ENCODE results near the gene PHYKPL. TPM values are rescaled to one million over a fixed set of nuclear protein-coding genes. Genes with fewer than 3 reads are reported as not detected.

Gene PHYKPL
- total and polyA plus RNA-seq, 2 donors (not counting 1 experiment from before 2014, with no cell fraction given): 263 to 313 TPM

- no peaks in the 10 kb centered on the region for H3K79me2 ChIP-seq (ENCODE audit: control insufficient read depth, insufficient read depth, low read length)
- intact Hi-C loops (cut with micrococcal nuclease): no loop called here
- no peak overlapping the region for H3K27ac ChIP-seq (ENCODE audit: low read length in 2 of 2)
- Mint-ChIP-seq H3K9me3 (ENCODE audit: insufficient read depth) (peaks cover 4% of the 10 kb centered on the region), H3K27me3 (no peaks in the 10 kb centered on the region), H3K4me1 (no peaks in the 10 kb centered on the region), H3K4me3 (no peak overlapping the region), H3K27ac (no peak overlapping the region)
- H3K4me2 ChIP-seq (replicated peaks; ENCODE audit: low read depth, low read length, poor library complexity, severe bottlenecking): no peak overlapping the region
- WGBS (ENCODE audit: insufficient coverage): 92% methylated on average over 4 of the region's 4 CpGs
- CTCF ChIA-PET: no interaction called here
- H3K9ac ChIP-seq (ENCODE audit: low read length): no peak overlapping the region
- DNase-seq (no peak), ATAC-seq (ENCODE audit: low read depth) (no peak)
- TF ChIP-seq EZH2 (IDR thresholded peaks at IDR 0.05; ENCODE audit: borderline replicate concordance, insufficient read depth, low read depth, low read length, poor library complexity, severe bottlenecking): no peak
- TF ChIP-seq, protein P1, sequence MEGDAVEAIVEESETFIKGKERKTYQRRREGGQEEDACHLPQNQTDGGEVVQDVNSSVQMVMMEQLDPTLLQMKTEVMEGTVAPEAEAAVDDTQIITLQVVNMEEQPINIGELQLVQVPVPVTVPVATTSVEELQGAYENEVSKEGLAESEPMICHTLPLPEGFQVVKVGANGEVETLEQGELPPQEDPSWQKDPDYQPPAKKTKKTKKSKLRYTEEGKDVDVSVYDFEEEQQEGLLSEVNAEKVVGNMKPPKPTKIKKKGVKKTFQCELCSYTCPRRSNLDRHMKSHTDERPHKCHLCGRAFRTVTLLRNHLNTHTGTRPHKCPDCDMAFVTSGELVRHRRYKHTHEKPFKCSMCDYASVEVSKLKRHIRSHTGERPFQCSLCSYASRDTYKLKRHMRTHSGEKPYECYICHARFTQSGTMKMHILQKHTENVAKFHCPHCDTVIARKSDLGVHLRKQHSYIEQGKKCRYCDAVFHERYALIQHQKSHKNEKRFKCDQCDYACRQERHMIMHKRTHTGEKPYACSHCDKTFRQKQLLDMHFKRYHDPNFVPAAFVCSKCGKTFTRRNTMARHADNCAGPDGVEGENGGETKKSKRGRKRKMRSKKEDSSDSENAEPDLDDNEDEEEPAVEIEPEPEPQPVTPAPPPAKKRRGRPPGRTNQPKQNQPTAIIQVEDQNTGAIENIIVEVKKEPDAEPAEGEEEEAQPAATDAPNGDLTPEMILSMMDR (IDR thresholded peaks at IDR 0.05): no peak
- H3K4me3 ChIP-seq (ENCODE audit: control extremely low read depth in 1 of 5, extremely low read depth in 1 of 5, insufficient read depth in 1 of 5, low read depth in 2 of 5, low read length in 4 of 5): no peak overlapping the region
- H3K36me3 ChIP-seq (replicated peaks in 1 of 2; ENCODE audit: control extremely low read depth in 1 of 2, control insufficient read depth in 1 of 2, extremely low read depth in 1 of 2, insufficient read depth in 2 of 2, low read length in 1 of 2): no peaks in the 10 kb centered on the region
- no peaks in the 10 kb centered on the region for H3K27me3 ChIP-seq (replicated peaks in 1 of 4; ENCODE audit: control extremely low read depth in 1 of 4, control insufficient read depth in 3 of 4, insufficient read depth in 4 of 4, low read length in 3 of 4)
- H3K9me3 ChIP-seq (ENCODE audit: control extremely low read depth in 1 of 3, control insufficient read depth in 2 of 3, insufficient read depth in 1 of 3, low read length in 2 of 3): no peaks in the 10 kb centered on the region
- no peaks in the 10 kb centered on the region for H4K20me1 ChIP-seq (ENCODE audit: control insufficient read depth, insufficient read depth, low read length, poor library complexity, severe bottlenecking)
- no peak overlapping the region for H2AFZ ChIP-seq (ENCODE audit: insufficient read depth, low read depth, low read length, poor library complexity, severe bottlenecking)
- H3K4me1 ChIP-seq (ENCODE audit: control insufficient read depth in 2 of 2, insufficient read depth in 2 of 2, low read length in 2 of 2): no peaks in the 10 kb centered on the region
- POLR2A ChIA-PET: no interaction called here
These were observed 31.4 kb upstream of the PHYKPL start for GRCh38 chr5:178264044-178264443.

- intact Hi-C loops (cut with micrococcal nuclease): no loop called here
- Mint-ChIP-seq H3K27ac (no peak overlapping the region), H3K27me3 (no peaks in the 10 kb centered on the region), H3K4me1 (no peaks in the 10 kb centered on the region), H3K9me3 (ENCODE audit: insufficient read depth) (peaks cover 4% of the 10 kb centered on the region), H3K4me3 (no peak overlapping the region)
- Histone ChIP-seq H3K27ac (ENCODE audit: low read length in 2 of 2) (no peak overlapping the region), H3K9me3 (ENCODE audit: control extremely low read depth in 1 of 3, control insufficient read depth in 2 of 3, insufficient read depth in 1 of 3, low read length in 2 of 3) (no peaks in the 10 kb centered on the region), H3K4me2 (replicated peaks; ENCODE audit: low read depth, low read length, poor library complexity, severe bottlenecking) (no peak overlapping the region), H2AFZ (ENCODE audit: insufficient read depth, low read depth, low read length, poor library complexity, severe bottlenecking) (no peak overlapping the region), H3K4me3 (ENCODE audit: control extremely low read depth in 1 of 5, extremely low read depth in 1 of 5, insufficient read depth in 1 of 5, low read depth in 2 of 5, low read length in 4 of 5) (no peak overlapping the region), H3K36me3 (replicated peaks in 1 of 2; ENCODE audit: control extremely low read depth in 1 of 2, control insufficient read depth in 1 of 2, extremely low read depth in 1 of 2, insufficient read depth in 2 of 2, low read length in 1 of 2) (no peaks in the 10 kb centered on the region), H3K79me2 (ENCODE audit: control insufficient read depth, insufficient read depth, low read length) (no peaks in the 10 kb centered on the region), H3K27me3 (replicated peaks in 1 of 4; ENCODE audit: control extremely low read depth in 1 of 4, control insufficient read depth in 3 of 4, insufficient read depth in 4 of 4, low read length in 3 of 4) (no peaks in the 10 kb centered on the region), H3K9ac (ENCODE audit: low read length) (no peak overlapping the region), H3K4me1 (ENCODE audit: control insufficient read depth in 2 of 2, insufficient read depth in 2 of 2, low read length in 2 of 2) (no peaks in the 10 kb centered on the region), H4K20me1 (ENCODE audit: control insufficient read depth, insufficient read depth, low read length, poor library complexity, severe bottlenecking) (no peaks in the 10 kb centered on the region)
- ChIA-PET CTCF (no interaction called here), POLR2A (no interaction called here)
- TF ChIP-seq, protein P1 (IDR thresholded peaks at IDR 0.05): no peak
- TF ChIP-seq EZH2 (IDR thresholded peaks at IDR 0.05; ENCODE audit: borderline replicate concordance, insufficient read depth, low read depth, low read length, poor library complexity, severe bottlenecking): no peak
- no peak for DNase-seq
- 97% methylated on average over 16 of the region's 19 CpGs for WGBS (ENCODE audit: insufficient coverage)
- ATAC-seq (ENCODE audit: low read depth): no peak
These were observed 29.3 kb upstream of the PHYKPL start for GRCh38 chr5:178261666-178262600.

Data from B cell (primary cell).